Hindlimb muscle (tissue), 1 donor: Measurements from ENCODE around the gene PRR27. TPM values are rescaled to one million over a fixed set of nuclear protein-coding genes. Genes with fewer than 3 reads are reported as not detected.

Experiments used
- DNase-seq: peaks from one replicate; pipeline ENCODE4 v3.0.0-alpha.2; 2013
- polyA plus RNA-seq: library from polyadenylated mRNA; unstranded; fragments of 120-200 nt; gene quantifications from one replicate; pipeline ENCODE4 v1.2.1, GENCODE V29; 2013; ENCODE audit not compliant: insufficient read length

The PRR27 gene
- not detected for polyA plus RNA-seq

DNA sequence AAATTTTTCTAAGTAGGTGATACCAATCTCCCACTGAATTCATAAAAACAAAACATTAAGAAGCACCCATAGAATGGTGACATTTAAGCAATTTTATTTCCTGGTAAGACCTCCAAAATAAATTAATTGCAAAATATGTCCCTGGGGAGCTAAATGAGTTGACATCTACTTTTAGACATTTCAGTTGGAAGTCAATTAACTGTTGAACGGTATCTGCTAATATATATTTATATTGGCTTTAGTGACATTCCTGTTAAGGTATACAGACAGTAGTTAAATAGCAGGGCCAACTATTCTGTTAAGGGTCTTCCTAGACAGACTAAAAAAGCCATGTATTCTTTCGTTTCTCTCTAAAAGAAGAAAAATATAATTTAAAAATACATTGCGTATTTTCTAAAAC lies at the start of gene PRR27:
Gene PRR27, plus strand, starts transcription at position 301 of the 400 bp plus-strand sequence. CDS start 139 bp downstream, outside the sequence.
- DNase-seq, result no peak

DNA sequence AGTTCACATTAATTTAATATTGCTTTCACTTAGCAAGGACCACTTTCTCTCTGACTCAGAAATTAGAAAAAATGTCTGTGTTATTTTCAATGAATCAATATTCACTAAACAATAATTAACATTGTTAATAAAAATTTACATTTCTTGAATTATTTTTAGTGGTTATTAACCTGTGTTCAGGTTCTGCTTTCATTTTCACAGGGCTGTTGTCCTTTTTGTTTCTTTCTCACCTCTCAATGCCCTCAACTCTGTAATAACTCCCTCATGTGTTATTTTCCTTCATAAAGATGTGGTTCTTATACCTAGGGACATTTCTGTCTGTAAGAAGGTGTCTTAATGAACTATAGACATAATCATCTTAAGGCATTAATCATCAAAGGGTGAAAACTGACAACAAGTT lies 43.1 kb upstream of the PRR27 start:
- DNase-seq, result no peak

DNA sequence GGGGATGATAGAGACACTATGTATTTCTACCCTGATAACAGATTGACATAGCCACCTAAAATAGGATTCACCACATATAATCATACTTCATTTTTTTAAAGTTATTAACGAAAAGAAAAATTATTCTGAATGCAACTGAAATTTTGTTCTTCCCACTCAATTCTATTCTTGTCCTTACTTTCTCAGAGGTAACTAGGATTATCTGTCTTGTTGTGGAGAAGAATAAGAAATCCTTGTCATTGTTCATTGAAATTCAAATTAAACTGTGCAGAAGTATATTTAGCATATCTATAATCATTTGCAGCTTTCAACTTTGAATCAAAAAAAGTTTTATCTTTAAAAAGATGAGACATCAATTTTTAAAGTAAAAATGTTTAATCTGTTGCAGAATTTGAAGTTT lies 40.4 kb upstream of the PRR27 start:
- no peak for DNase-seq

DNA sequence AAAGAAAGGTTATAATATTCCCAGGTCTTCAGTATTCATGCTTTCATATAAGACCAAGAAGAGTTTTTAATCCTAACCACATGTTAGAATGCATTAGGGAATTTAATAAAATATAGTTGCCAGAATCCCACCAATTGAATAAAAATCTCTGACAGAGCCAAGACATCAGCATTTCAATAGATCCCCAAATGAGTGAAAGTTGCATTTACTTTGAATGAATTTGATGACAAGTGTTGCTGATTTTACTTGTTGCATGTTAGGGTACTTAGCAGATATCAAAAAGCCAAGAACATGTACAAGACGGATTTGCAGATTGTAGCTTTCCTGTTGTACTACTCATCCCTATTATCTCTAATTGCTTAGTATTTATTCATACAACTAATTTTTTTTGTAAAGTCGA lies 39.9 kb upstream of the PRR27 start:
- no peak for DNase-seq

DNA sequence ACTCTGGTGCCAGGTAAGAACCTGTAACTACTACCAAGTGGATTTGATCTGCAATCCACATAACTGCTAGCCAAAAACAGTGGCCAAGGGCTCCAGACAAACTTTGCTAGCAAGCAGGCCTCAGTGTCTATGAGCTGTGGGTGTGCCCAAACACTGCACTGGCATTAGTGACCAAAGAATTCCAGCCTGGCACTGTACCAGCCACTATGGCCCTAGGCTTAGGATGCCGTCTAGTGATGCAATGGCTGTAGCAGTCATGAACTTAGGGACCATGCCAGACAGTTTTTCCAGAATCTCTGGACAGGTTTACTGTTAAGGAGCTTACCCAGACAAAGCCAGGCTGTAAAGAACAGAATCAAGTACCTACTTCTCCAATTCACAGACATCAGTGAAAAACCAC lies 33.7 kb upstream of the PRR27 start:
- no peak for DNase-seq

DNA sequence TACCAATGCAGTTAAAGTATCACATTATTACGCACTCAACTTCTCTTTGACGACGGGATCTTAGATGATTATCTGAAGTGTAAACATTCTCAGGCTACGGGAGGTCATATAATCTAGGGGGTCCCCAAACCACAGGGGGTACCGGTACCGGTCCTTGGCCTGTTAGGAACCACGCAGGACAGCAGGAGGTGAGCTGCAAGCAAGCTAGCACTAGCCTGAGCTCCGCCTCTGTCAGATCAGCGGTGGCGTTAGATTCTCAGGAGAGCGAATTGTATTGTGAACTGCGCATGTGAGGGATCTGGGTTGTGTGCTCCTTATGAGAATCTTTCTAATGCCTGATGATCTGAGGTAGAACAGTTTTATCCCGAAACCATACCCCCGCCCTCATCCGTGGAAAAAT lies 20.6 kb upstream of the PRR27 start:
- DNase-seq, result no peak

DNA sequence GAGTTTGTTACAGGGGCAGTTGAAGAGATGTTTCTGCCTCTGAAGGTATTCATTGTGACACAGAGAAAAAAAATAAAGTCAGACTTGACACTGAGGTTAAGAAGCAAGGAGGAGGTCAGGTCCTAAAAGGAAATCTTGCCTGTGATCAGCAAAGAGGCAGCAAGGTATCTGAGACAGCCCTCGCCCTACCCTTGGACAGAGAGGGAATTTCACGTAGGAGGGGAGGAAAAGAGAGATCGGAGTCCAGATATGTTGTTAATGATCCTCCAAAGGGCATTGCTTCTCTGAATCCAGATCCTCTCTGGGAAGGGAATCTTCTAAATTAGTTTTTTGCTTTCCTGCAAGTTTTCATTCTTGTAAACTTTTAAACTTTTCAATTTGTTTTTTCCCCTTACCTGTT lies 15.3 kb upstream of the PRR27 start:
- no peak for DNase-seq

DNA sequence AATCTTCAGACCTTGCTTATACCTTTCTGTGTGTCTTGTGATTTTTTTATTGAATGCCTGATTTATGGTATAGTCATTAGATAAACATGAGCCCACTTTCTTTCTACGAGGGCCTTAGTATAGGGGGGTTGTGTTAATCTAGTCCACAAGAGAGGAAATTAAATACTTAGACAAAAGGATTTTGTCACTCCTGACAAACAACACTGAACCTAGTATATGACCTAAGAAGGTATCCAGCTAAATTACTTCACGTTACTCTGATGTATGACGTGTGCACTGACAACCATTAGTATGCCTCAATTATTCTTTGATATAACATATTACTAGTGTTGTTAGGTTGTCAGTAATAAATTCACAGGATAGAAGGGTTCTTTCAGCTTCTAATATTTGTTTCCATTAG lies 2.8 kb upstream of the PRR27 start:
- DNase-seq, result no peak

DNA sequence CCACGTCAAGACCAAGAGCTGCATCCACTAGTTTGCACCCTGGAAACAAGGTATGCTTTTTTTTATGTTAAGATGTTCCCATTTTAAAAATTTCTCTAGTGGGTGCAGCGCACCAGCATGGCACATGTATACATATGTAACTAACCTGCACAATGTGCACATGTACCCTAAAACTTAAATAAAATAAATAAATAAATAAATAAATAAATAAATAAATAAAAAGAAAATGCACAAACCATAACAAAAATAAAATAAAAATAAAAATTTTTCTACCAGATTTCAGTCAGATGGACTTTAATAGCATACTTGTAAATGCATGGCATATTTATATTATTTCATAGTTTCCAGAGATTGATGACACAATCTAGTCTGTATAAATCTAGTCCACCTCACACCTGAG lies 1.9 kb upstream of the PRR27 start:
- no peak for DNase-seq

DNA sequence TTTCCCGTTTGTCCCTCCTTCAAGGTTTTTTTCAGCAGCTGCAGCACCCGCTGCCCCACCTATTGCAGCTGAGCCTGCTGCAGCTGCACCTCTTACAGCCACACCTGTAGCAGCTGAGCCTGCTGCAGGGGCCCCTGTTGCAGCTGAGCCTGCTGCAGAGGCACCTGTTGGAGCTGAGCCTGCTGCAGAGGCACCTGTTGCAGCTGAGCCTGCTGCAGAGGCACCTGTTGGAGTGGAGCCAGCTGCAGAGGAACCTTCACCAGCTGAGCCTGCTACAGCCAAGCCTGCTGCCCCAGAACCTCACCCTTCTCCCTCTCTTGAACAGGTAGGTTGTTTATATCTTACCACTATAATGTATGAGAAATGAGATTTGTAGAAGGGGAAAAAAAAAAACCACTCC lies 4.5 kb downstream of the PRR27 start:
- no peak for DNase-seq

DNA sequence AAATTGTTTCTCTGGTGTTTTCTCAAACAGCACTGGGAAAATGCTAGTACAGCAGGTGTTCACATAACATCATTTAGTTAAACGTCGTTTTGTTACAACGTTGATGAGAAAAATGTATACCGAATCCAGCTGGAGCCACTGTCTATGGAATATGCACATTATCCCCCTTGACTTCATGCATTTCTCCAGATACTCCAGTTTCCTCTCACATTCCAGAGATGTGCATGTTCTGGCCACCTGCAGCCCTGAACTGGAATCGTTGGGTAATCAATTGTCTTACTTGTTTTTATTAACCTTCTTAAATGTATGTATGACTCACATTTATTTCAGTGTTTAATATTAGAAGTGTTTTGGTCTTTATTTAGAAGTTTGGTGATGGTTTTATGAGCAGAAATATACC lies 23.1 kb downstream of the PRR27 start:
- DNase-seq, result no peak

DNA sequence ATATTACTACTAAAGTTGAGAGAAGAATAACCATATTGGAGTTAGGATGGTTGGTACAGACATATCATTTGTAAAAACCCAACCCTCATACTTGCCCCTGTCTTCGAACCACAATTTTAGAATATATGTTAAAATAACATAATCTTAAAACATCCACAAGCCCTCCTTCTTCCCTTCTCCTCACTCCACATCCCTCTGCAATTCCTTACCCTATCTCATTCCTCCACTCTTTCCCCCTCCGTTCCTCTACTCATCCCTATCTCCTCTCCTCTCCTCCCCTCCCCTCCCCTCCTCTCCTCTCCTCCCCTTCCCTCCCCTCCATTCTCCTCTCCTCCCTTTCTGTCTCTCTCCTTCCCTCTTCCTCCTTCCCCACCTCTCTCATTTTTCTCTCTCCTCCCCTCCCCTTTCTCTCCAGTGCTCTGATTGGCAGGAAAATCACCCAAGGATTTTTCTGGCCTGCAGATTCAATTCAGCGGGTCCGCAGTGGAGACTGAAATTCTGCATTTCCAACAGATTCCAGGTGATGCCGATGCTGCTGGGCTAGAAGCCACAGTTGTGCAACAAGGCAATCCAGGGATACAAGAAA lies 24.1 kb downstream of the PRR27 start:
- no peak for DNase-seq

DNA sequence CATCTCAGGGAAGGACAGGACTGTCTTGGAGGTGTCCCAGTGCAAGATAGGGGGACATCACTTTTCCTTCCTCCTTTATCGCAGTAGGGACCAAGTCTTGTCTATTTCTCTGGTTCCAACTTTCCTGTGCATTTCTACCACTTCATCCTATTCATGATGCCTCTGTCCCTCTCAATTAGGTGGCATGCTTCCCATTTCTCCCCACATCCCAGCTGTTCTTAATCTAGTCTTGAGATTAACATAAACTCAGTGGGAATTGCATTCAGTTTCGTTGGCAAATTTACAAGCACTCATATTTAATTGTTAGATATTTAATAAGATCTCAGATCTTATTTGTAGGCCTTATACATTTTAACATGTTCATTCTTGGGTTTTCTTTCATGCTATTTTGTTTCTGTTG lies 25.8 kb downstream of the PRR27 start:
- DNase-seq, result no peak

DNA sequence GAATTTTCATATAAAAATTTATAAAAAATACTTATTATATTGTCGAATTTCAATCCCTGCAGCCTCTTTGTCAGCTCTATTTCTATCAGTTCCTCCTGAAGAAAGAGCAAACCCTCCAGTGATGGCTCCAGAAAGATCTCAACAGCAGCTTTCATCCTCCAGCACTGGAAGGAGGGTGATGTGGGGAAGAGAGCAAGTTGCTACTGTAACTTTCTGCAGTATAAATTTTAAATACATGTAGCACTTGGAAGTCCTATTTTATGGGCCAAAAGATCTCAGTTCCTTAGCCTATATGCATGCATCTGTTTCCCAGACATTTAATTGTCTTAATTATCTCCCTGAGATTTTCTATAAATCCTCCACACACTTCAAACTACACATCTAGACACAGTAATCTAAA lies 27.8 kb downstream of the PRR27 start:
- no peak for DNase-seq

DNA sequence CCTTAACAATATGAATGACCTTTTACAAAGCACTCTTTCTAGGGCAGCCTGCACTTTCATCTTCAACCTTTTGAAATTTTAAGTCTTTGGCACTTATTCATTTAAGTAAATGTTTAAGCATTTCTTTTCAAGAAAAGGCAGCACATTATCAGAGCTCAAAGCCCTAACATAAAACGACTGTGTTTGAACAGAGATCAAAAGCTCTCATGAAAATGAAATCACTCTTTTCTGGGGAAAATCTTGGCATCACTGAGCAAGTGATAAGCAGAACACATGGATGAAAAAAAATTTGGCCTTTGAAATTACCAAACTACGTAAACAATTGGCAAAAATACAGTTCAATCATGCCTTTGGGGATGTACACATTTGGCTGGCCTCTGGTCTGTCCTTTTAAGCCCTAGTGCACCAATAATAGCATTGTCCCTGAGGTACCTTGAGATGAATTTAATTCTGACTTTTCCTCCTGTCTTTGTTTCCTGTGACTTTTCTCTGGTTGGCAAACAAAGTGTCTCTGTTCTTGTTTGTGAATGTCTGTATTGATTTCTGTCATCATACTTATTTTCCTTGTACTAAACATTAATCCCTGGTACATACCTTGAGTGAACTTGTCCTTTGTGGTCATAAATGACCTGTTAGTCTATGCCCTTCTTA lies 28.6 kb downstream of the PRR27 start:
- DNase-seq, result no peak

DNA sequence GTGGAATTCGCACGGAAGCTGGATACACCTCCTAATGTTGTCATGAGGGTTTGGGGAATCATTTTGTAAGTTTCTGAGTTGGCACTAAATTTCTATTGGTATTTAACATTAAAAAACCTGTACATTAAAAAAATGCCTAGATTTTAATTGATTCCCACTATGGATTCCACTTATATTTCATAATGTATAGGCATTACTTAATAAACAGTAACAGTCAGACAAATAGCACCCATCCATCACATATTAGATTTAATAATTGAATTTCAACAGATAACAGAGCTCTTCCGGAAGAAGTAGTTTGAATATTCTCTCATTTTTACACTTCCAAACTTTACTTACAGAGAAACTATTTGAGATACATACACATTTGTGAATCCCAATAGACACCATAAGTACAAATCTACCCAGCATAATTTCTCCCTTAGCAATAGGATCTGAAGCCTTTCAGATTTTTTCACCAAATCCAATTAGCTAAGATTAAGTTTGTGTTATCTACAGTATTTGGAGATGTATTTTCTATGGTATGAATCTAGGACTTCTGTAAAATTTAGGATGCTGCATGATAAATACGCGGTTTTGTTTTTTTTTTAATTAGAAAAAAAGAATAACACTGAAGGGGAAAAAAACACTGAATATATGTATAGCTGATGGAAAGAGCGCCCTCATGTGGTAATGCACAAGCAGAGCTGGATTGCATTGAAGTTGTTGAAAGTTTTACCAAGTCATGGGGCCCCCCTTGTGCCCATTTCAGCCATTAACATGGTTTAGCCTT lies 29.3 kb downstream of the PRR27 start:
- peak; percentile 25 for DNase-seq

DNA sequence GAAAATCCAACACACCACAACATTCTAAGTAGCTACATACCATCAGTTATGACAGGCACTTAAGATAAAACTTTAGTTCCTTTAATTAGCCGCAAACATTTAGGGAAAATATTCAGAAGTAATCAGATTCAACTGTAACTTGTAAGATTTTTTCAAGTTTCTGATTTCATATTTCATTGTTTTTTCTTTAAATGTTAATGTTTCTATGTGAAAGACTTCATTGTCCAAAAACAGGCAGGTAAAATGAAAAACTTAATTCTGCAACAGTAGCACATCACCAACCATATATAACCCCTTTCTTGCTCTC lies 29.9 kb downstream of the PRR27 start:
- no peak for DNase-seq

DNA sequence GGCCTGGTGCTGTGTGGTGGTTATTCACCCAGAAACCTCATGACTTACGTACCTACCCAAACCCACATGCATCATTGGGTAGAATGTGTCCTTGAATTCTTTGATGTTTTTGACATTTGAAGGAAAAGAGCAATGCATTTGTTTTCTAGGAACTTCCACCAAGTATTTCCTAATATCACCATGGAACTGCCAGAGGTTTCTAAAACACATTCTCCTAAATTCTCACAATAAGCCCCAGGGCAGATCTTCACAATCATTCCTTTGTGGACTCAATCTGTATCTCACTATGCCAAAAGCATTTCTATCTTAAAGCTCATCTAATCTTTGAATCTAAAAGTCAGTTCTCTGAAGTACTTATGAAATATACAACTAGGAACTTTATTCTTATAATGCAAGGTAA lies 33.2 kb downstream of the PRR27 start:
- DNase-seq, result no peak

DNA sequence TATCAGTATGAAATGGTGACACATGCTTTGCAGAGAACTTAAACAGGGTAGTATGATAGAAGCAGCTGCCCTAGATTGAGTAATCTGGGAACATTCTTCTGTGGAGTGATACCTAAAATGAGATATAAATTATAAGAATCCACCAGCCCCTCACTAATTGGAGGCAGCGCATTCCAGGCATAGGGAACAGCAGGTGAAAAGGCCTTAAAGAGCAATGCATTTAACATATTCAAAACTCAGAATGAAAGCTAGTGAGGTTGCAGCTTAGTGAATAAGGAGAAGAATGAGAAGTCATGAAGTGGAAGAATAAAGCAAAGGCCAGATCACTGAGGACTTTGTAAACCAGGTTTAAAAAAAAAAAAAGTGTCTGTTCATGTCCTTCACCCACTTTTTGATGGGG lies 36.5 kb downstream of the PRR27 start:
- DNase-seq, result no peak

DNA sequence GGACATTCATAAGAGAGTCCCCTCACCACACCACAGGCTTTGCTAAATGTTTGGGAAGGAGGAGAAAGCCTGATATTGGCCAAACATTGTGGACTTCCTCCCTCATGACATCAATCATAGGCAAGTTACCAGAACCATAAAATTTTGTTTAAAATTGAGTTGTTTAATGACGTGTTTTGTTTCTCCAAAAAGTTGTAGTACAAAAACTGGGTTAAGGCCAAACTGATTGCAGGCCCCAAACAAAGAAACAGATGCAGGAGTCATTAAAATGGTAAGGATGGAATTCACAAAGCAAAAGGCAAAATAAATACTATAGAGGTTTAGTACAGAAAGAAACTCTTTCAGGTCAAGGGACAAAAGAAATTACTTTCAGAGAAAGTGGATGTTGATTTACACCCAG lies 37.6 kb downstream of the PRR27 start:
- DNase-seq, result no peak

DNA sequence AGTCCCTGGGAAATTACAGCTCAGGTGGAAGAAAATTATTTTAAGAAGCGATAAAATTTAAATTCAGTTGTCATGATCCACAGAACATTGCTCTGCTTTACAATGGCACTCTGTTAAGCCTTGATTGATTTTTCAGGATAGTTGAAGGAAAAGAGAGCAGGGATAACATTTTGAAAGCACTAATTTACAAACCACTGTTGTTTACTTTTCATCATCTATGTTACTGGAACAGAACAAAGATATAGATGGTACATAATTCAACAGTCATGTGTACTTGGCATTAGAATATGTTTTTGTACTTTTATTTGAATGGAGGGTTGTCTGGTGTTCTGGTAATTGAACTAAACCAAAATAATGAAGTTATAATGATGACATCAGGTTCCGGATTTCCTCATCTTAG lies 38.9 kb downstream of the PRR27 start:
- DNase-seq, result no peak

DNA sequence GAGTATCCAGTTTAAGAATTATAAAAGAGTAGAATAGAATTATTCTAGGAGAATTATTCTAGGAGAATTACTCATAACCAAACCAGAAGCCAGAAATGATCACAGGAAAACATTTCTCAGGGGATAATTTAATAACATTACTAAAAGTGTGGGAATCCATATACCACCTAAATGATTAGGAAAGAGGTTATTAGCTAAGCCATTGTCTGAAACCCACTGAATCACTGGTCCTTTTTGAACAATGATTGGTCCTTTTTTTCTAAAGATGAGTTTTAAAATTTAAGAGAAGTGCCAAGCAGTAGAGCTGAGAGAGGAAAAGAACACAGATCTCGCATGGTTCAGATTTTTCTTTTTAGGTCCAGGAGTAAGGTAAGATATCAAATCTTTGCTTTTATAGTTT lies 41.4 kb downstream of the PRR27 start, which contains the start of gene ODAM:
Gene ODAM, plus strand, starts transcription at position 301 of the 400 bp plus-strand sequence. CDS start 819 bp downstream, outside the sequence.
- DNase-seq, result no peak

DNA sequence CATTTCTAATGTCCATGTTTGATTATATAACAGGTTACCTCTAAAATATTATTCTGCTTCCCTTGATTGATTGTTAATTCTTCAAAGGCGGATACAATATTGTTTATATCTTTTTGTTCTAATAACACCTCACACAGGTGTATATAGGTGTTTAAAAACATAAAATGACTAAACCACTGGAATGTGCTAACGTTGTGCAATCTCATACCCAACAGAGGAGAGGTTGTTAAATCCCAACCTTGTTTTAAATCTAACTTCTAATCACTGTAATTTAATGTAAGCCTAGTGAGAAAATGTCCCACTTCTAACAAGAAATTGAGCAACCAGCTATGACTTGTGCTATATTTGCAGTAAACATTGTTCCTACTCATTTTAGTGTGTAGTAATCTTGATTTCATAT lies 42.8 kb downstream of the PRR27 start:
- DNase-seq, result no peak

DNA sequence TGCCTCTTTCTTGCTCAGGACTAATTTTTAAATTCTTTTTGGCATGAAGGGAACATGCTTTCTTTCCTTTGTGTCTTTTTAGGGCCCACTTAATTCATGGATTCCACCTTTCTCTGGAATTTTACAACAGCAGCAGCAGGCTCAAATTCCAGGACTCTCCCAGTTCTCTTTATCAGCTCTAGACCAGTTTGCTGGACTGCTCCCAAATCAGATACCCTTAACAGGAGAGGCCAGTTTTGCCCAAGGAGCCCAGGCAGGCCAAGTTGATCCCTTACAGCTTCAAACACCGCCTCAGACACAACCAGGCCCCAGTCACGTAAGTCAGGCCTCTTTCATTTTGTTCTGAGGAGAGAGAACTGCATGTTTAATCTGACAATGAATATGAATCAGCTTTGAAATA lies 43.8 kb downstream of the PRR27 start:
- no peak for DNase-seq
